Fibroblast of skin of left quadriceps (primary cell): ENCODE measurements around the gene EMCN.

Source experiments
- DNase-seq, 2 experiments: peaks; one replicate each; pipeline ENCODE4 v3.0.0-alpha.2; 2013; ENCODE audit warnings: low read depth in 2 of 2

EMCN gene

DNA sequence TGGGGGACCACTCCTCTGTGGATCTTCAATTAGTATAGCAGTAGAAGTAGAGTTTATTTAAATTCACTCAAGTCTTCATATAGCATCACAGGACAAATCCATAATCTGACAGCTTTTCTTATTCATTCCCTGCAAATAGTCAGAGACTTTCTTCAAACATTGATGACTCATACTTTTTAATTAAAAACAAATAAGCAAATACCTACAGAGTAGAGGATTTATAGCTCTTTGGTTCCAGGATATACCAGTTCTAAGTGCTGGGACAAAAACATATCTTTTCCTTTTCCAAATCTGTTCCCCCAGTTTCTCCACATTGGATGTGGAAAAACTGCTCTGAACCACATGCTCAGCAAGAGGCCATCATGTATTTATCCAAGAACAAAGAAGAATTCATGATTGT is 24.1 kb downstream of the EMCN start:
- DNase-seq: peak; percentile 35 to 37

DNA sequence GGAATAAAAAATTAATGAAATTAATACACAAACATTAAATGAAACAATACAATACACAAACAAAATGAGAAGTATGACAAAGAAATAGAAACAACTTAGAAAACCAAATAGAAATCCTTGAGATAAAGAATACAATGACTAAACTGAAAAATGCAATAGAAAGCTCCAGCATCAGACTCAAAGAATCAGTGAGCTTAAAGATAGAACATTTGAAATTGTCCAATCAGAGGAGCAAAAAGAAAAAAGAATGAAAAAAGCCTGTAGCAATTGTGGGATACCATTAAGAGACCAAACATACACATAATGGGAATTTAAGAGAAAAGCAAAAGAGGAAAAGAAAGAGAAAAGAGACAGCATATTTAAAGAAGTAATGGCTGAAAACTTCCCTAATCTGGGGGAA is 25.7 kb downstream of the EMCN start:
- DNase-seq: no peak

DNA sequence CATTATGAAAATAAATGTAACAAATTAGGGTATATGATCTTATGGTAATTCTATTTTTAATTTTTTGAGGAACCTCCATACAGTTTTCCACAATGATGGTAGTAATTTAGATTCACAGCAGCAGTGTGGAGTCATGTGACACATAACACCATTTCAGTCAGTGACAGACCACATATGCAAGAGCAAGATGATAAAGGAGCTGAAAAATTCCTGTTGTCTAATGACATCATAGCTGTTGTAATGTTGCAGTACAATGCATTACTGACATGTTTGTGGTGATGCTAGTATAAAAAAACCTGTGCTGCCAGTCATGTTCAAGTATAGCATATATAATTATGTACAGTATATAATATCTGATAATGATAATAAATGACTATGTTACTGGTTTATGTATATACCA is 28.5 kb downstream of the EMCN start:
- peak in 1 of 2 experiments; percentile 19 for DNase-seq

DNA sequence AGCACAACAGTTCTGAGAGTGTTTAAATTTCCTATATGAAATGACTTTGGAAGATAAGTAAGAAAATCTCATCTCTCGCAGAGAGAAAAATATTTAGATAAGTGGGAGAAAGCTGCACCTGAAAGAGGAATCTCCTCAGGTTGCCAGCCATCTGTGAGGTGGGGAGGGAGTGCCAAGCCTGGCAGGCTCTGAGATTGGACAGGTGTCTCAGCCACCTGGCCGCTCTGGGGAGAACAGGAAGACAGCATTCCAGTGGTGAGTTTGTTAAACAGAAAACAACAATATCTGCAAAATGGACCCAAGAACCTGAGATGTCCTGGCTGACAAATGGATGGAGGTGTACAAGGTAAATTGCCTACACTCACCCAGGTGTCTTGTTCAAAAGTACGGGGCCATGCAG is 31.3 kb downstream of the EMCN start:
- no peak for DNase-seq

DNA sequence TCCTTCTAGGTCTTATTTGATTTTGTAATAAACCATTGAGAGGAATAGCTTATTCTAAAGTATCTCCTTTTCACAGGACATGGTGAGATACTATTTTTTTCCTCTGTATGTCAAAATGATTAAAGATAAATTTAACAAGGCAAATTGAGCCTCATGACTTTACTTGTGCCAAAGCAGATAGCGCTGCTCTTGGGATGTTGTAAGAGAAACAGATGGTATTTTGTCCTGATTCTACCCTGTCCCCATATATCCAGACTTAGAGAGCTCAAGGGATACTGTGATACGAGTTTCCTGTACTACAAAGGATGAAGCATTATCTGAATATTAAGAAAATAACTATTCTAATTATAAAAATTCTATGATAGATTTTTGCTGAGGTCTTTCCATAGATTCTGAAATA is 34.0 kb downstream of the EMCN start:
- no peak for DNase-seq

DNA sequence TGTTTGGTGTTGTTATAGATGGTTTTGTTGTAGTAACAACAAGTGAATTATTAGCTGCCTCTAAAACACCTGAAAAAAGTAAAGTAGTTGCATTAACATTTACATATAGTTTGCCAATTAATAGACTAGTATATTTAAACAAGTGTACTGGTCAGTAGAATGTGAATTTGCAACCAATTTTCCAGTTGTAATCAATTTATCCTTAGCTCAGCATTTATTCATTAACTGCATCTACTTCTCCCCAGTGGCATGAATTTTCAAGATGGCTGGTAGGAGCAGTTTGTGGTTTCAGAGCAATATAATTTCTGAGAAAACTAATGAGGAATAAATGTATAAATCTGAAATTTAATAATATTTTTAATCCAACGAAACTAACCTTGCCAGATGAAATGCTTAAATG is 37.9 kb downstream of the EMCN start:
- DNase-seq: no peak

DNA sequence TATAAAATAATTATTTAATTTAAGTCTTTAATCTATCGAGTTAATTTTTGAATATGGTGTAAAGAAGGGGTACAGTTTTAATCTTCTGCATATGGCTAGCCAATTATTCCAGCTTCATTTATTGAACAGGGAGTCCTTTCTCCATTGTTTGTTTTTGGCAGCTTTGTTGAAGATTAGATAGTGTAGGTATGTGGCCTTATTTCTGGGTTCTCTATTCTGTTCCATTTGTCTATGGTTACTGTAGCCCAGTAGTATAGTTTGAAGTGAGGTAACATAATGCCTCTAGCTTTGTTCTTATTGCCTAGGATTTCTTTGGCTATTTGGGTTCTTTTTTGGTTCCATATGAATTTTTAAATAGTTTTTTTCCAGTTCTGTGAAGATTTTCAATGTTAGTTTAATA is 48.3 kb downstream of the EMCN start:
- no peak for DNase-seq

DNA sequence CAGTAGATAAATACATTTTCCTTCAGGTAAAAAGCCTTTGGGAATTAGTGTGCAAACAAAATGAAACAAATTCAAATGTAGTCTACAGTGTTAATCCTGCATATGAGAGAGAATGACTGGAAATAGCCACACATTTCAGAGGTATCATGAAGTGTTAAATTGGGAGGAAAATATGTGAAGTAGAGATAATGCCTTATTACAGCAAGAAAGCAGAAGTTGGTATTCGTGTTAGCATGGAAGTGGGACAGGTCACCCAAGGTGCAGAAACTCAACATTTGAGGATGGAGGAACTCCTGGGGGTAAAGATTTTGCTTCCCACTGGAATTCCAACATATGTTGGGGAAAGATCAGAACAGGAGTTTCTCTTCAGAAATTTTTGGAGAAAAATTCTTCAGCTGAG is 51.3 kb downstream of the EMCN start:
- DNase-seq: no peak

DNA sequence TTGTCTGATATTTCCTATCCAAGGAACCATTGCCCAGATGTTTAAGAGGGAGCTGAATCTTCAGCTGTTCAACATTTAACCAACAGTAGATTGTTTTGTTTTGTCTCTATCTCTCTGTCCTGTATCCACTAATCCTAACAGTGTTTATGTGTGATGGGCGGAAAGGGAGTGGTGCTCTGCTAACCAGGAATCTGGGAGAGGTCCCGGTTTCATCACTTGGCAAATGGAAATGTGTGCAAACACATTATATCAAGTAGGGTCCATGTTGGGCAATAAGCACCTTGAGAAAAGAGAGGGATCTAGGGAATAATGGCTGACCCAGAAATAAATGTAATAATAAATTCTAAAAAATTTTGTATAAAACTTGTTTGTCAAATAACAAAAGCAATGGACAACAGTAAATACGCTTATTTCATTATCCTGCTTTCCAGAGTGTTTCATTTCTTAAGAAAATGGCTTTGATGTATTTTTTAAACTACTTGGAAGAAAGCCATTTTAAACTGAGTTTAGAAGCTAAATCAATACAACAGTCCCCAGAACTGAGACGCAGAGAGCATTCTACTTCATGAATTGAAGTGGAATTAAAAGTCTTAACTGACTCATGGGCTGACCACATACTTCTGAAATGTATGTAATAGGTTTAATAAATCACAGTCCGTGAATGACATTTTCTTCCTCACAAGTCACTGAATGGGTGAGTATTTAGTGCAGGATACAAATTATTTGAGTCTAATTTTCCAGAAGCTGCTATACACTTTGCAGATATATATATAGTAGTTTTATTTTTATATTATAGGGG is 55.8 kb downstream of the EMCN start:
- DNase-seq: peak; percentile 40

DNA sequence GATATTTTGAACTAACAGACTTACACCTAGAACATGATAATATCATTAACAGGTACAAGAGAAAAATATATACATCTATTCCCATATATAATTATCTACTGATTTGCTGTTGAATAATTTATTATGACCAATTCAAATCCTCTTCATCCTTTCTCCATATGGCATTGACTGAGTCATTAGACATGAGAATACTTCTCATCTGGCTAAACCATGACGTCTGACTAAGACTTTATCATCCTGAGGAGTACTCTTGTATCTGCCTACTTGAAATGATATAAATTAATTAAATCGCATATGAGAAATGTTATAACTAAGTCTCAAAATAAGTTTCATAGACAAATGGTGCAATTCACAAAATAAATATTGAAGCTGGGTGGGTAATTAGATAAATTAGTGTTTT is 67.4 kb downstream of the EMCN start:
- DNase-seq: no peak

DNA sequence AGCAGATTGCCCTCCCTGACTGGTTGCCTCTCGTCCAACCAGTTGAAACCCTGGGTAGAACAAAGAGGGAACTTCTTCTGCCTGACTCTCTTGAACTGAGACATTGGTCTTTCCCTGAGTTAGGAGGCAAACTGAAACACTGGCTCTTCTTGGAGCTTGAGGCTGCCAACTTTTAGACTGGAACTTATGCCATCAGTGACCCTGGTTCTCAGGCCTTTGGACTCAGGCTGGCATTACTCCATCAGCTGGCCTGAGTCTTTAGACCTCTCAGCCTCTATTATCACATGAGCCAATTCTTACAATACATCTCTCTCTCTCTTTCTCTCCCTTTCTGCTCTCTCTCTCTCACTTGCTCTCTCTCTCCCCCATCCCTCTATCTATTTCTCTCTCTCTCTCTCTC is 86.4 kb downstream of the EMCN start:
- DNase-seq: no peak

DNA sequence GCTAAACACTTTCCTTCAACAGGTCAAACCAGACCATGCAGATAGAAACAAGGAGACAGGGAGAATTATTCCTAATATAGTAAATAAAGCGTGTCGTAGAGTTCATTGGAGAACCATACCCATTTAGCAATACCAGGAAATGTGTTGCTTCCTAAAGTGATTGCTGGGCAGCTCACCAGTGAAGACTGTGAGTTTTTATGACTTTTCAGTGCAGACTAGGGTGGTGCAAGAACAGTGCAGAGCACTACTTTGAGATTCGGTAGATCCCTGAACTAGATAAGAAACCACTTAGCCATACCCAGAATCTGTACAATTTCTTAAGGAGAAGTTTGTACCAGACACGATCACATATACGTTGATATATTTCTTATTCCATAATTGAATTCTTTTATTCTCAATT is 87.4 kb downstream of the EMCN start:
- no peak for DNase-seq

DNA sequence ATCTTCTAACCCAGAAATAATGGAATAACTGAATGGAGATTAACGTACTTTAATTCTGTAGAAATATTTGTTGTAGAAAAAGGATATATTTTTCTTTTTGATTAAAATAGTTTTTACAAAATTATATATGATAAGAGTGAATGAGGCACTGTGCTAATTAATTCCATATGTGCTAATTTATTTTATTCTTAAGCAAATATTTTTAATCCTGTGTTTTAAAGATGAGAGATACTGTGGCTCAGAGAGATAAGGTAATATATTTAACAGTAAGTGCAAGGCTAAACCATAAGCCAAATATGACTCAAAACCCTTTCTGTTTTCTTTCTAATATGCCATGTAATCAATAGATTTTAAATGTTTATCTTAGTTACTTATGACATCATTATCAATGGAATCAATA is 88.2 kb downstream of the EMCN start:
- DNase-seq: no peak

DNA sequence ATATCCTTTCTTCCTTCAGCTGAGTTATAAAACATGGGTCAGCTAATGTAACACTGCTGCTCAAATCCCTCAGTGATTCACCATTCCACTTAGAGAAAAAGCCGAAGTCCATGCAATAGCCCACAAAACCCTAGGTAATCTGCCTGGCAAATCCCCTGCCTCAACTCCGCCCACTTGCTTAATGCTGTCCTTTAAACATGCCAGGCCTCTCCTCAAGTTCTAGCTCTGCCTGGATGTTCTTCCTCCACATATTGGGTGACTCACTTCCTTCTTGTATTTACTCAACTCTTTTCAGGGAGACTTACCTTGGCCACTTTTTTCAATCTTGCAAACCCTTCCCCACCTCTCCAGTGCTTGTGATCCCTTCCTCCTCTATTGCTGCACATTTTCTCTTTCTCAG is 89.8 kb downstream of the EMCN start:
- DNase-seq: peak; percentile 27 to 29

DNA sequence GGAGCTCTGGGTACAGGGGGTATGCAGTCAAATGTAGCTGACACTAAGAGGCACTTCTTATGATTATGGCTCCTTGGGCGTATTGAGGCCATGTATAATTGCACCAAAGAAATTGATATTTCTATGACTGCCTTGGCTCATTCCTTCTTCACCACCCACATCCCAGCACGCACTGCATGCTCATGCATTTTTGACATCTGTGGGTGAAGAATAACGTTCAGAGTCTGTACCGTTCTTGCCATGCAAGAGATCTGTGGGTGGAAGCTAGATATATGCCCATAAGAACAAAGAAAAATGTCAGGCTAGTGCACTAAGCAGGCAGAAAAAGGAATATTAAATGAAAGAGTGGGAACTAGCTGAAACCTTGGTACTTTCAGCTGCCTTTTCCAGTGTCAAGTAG is 93.4 kb downstream of the EMCN start:
- no peak for DNase-seq

DNA sequence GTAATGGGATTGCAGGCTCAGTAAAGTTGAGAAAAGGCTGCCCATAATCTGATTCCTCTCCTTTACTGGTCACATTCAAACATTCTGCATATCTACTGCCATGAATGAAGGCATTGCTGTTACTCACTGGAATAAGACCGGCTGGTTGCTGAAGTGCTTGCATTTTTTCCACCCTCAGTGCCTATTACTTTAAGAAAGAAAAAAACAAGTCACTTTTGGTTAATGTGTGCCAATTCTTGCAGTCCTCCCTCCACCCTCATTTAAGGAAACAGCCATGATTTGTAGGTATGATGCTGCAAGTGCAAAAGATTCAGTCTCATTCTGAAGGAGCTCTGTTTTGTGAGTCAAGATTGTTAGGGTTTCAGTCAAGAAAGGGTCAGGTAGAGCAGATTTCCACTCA is 94.9 kb downstream of the EMCN start:
- no peak for DNase-seq

DNA sequence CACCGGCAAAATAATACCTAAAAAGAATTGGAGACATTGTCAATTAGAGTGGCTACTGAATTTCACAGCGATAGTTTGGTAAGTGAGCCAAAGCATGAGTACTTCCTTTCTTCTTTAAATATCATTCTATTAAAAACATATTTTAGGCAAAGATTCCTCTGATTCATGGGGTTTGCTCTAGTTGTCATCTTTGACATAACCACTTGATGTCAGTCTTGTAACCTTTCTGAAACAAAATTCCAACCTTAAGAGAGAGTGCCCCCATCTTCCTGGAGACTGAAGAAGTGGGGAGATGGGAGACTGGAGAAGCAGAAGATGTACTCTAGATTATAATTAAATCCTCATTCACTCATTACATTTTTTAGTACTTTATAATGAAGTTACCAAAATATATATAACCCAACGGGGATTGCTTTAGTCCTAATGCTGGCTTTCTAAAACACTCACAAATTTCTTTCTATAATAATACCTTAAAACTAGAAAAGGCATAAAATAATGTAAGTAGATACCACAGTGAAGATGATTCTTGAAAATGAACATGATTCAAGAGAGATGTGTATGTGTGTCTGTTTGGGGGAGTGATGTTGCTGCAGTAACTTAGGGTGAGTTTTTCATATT is 96.4 kb downstream of the EMCN start:
- DNase-seq: peak; percentile 22 to 42

DNA sequence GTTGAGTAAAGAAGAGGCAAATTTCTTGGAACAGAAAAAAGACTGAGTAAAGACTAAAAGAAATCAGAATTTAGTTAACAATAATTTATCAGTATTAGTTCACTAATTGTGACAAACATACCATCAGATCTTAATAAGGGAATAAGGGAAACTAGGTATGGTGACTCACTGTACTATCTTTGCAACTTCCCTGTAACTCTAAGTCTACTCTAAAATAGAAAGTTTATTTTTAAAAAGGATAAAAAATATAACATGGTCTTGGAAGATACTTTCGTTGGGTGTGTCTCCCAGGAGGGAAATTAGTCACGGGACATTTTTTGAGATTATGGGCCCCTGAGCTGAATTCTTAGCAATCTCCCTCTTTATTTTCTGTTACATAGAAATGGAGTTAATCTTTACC is 97.3 kb downstream of the EMCN start:
- no peak for DNase-seq

DNA sequence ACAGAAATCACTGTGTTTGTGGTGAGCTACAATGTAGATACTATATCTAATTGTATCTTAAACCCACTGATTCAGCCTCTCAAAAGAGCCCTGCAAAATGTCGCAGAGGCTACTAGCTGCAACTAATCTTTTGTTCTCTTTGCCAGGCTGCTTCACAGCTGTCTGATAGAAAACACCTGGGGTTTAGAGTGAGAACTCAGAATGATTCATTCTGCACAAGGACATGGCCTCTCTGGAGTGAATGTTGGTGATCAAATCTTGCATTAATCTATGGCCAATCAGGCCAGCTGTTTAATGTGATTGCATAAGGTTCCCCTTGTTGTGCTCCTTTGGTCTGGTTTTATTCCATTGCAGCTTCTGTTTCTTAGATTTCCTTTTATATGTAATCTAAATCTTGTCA is 100.3 kb downstream of the EMCN start:
- DNase-seq: peak; percentile 10 to 18

DNA sequence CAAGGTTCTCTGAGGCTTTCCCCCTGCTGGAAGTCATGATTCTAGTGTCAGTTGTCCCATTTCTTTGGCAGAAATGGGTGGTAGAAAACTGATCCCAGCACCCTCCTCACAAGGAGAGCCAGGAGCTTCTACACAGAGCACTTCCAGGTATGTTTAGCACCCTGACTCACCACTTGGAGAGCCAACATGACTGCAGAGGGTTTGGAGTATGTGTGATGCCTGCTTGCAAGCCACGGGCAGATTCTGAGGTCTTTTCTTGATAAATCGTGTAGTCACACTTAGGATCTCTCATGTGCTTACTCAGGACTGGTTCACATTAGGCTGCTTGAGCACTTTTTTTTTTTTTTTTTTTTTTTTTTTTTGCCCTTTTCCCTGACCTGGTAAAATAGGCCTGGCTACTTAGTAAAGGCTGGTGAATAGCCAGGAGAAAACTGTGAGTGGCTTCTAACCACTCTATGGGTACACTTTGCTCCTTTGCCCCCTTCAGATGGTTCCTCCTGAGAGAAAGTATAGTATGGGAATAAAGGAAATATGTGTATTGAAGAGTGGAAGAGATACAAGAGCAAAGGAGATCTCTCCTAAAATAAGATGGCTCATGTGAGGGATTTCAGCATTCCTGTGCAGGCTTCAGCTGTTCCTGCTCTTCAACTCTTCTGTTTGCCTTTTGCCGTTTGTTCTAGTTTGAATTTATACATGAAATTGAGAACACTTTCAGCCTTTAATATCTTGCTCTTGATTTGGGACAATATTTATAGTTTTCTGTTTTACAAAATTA is 103.6 kb downstream of the EMCN start:
- no peak for DNase-seq

DNA sequence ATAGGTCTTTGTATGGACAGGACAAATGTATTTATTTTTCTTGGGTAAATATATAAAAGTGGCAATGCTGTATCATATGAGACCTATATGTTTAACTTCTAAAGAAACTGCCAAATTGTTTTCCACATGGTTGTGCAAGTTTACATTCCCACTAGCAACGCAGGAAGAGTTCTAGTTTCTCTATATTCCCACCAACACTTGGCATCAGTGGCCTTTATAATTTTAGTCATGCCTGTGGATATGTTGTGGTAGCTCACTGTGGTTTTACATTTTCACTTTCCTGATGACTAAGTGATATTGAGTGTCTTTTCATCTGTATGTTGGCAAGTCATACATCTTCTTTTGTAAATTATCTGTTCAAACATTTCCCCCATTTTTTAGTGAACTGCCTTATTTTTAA is 126.0 kb downstream of the EMCN start:
- peak; percentile 53 to 60 for DNase-seq

DNA sequence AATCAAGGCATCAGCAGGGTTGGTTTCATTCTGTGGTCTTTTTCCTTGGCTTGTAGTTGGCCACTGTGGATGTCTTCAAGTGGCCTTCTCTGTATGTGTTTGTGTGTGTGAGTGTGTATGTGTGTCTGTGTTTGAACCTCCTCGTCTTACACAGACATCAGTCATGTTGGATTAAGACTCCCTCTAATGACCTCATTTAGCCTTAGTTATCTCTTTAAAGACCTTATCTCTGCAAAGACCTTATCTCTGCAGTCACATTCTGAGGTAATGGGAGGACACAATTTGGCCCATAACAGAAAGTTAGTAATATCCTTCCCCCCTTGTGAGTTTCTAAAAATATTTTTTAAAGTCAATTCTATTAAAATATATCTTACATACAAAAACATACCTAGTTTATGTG is 126.7 kb downstream of the EMCN start:
- no peak for DNase-seq

DNA sequence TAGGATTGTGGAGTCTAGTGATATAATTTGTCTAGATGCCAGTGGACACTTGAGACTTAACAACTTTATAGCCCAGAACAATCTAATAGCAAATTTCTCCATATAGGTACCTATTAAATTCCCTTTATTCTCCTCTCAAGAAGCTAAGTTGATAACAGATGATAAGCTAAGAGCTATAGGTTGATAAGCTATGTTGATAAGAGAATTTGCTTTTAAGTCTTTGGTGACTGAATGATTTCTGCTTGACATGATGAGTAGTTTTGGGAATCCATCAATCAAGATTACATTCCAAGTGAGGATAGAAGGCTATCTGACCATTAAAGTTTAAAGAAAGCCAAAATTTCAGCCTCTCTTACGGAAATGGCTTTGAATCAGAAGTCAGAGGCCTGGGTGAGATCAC is 131.6 kb downstream of the EMCN start:
- DNase-seq: no peak
